NCI-H1092 (cell line): ENCODE measurements around the gene OR8S1.
A peak's percentile ranks its signal among the peaks of the same experiment; 100 is the strongest.
"Not testable (repeated sequence)": the region's sequence is repeated elsewhere in the genome, so short reads cannot be mapped to it uniquely, and the experiment has no call there.

Experiments
- DNase-seq: peaks from one replicate; lab custom pipeline; 2025; lab: John Stamatoyannopoulos, UW

Gene OR8S1, protein sequence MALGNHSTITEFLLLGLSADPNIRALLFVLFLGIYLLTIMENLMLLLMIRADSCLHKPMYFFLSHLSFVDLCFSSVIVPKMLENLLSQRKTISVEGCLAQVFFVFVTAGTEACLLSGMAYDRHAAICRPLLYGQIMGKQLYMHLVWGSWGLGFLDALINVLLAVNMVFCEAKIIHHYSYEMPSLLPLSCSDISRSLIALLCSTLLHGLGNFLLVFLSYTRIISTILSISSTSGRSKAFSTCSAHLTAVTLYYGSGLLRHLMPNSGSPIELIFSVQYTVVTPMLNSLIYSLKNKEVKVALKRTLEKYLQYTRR

GRCh38 chr12:48525332-48525731 lies at the start of gene OR8S1:
TSS of gene OR8S1 (plus strand) at chr12:48525632. CDS start at chr12:48525632, 0 bp downstream.
- no peak for DNase-seq

DNA sequence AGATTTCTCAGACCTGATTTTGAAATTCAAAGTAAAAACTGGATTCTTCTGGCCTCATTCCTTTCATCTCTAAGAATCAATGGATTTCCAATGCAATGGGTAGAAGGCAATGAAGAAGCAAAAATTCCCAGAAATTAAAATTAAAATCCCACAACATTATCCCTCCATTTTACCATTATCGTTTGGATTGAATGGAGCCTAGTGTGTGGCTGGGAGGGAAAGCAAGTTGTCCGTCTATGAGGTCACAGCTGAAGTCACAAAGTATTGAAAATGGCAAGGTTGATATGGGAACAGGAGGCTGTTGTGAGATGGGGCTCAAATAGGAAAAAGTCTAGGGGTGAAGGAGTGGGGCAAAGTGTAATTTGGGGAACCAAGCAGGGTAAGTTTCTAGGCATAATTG lies 43.2 kb upstream of the OR8S1 start, which contains the start of gene C12orf54:
C12orf54 (plus strand) TSS at position 301 of the 400 bp plus-strand sequence. CDS start 799 bp downstream, outside the sequence.
- no peak for DNase-seq

DNA sequence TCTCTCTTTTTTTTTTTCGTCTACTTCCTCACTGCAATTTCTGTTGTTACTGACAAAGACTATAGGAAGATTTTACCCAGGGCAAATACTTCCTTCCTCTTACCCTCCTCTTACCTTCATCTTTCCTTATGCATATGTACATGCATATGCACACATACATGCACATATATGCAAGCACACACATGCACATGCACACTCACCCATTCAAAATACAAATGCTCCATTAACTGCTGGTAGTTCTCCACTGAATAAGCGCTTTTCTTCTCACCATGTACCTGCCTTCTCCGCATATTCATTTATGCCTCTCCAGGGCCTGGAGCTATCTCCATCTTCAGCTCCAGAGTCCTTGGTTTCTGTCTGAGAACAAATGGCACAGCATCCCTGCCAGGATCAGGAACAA lies 42.5 kb upstream of the OR8S1 start:
- no peak for DNase-seq

- DNase-seq: no peak
These were observed 39.2 kb upstream of the OR8S1 start for GRCh38 chr12:48486261-48486660.

DNA sequence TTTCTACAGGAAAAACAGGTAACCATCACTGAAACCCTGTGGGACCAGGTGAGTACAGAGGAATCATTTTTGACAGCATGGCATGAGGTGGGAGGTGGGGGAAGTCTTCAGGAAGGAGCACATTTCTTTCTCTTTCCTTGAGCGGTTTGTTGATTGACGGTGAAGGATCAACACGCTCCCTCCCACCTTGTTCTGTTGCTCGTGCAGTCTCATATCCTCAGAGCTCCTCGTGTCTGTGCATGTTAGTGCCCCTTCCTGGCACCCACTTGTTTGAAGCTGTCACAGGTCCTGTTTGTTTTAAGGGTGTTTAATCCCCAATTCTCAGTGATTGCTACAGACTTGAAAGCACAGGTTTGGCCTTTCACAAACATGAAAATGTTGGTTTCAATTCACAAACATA lies 38.8 kb upstream of the OR8S1 start:
- DNase-seq: no peak

DNA sequence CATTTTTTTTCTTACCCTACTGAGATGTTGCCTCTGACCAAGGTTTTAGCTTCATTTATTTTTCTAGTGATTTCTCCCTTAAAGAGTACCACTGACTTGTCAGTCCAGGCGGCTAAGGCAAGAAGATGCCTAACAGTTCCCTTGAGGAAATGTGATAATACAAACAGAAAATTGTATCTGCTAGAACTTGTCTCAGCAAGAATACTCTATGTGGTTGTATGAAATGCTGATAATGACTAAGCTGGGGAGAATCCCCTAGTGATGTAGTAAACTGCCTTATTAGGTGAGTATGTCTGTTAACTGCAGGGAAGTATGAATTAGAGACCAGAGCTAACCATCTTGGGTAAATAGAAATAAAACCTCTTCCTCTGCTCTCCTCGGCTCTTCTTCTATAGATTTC lies 36.4 kb upstream of the OR8S1 start:
- DNase-seq: no peak

DNA sequence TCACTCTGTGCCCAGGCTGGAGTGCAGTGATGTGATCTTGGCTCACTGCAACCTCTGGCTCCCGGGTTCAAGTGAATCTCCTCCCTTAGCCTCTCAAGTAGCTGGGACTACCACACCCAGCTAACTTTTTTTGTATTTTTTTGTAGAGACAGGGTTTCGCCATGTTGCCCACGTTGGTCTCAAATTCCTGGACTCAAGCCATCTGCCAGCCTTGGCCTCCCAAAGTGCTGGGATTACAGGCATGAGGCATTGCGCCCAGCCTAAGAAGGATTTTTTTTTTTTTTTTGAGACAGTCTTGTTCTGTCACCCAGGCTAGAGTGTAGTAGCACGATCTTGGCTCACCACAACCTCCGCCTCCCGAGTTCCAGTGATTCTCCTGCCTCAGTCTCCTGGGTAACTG lies 36.0 kb upstream of the OR8S1 start:
- not testable (repeated sequence) for DNase-seq

GRCh38 chr12:48500281-48500680 lies 25.2 kb upstream of the OR8S1 start:
- DNase-seq: not testable (repeated sequence)

GRCh38 chr12:48506836-48507235 lies 18.6 kb upstream of the OR8S1 start:
- DNase-seq: not testable (repeated sequence)

GRCh38 chr12:48508987-48509386 lies 16.4 kb upstream of the OR8S1 start:
- no peak for DNase-seq

DNA sequence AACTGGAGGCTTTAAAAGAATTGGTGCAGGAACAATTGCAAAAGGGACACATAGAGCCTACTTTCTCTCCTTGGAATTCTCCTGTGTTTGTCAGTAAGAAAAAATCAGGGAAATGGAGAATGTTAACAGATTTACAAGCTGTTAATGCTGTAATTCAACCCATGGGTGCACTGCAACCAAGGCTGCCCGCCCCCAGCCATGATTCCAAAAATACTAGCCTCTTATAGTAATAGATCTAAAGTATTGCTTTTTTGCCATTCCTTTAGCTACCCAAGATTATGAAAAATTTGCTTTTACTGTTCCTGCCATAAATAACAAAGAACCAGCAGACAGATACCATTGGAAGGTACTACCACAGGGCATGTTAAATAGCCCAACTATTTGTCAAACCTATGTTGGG lies 15.3 kb upstream of the OR8S1 start:
- DNase-seq: no peak

DNA sequence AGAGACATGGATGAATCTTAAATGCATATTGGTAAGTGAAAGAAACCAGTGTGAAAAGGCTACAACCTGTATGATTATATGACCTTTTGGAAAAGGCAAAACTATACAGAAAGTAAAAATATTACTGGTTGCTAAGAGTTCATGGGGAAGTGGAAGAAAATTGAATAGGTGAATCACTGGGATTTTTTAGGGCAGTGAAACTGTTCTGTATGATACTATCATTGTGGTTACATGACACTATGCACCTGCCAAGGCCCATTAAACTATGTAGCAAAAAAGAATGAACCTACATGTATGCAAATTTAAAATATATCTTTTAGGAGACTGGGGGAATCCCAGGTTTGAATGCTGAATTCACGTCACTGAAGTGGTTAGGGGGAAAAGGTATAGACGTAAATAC lies 12.6 kb upstream of the OR8S1 start:
- DNase-seq: no peak

DNA sequence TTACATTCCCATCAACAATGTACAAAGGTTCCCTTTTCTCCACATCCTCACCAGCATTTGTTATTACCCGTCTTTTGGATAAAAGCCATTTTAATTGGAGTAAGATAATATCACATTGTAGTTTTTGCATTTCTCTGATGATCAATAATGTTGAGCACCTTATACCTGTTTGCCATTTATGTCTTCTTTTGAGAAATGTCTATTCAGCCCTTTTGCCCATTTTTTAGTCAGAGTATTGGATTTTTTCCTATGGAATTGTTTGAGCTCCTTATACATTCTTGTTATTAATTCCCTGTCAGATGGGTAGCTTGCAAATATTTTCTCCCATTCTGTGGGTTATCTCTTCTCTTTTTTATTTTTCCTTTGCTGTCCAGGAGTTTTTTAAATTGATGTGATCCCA lies 10.7 kb upstream of the OR8S1 start:
- DNase-seq: no peak

- not testable (repeated sequence) for DNase-seq
These were observed 5.1 kb upstream of the OR8S1 start for GRCh38 chr12:48520381-48520780.

GRCh38 chr12:48527891-48528670 lies 2.6 kb downstream of the OR8S1 start:
- DNase-seq: no peak

DNA sequence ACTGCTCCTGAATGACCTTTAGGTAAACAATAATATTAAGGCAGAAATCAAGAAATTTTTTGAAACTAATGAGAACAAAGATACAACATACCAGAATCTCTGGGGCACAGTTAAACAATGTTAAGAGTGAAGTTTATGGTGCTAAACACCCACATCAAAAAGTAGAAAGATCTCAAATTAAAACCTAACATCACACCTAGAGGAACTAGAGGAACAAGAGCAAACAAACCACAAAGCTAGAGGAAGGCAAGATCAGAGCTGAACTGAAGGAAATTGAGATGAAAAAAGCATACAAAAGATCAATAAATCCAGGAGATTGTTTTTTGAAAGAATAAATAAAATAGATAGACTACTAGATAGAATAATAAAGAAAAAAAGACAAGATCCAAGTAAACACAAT lies 7.2 kb downstream of the OR8S1 start:
- DNase-seq: no peak

DNA sequence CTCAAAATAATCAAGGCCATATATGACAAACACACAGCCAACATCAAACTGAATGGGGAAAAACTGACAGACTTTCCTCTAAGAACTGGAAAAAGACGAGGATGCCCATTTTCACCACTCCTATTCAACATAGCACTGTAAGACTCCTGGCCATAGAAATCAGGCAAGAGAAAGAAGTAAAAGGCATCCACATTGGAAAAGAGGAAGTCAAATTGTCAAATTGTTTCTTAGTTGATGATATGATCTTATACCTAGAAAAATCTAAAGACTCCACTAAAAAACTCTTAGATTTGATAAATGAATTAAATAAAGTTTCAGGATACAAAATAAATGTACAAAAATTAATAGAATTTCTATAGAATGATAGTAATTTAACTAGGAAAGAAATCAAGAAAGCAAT lies 11.2 kb downstream of the OR8S1 start:
- no peak for DNase-seq

- DNase-seq: peak; percentile 31
These were observed 17.0 kb downstream of the OR8S1 start for GRCh38 chr12:48542300-48542928.

GRCh38 chr12:48545833-48546469 lies 20.5 kb downstream of the OR8S1 start:
- DNase-seq: no peak

DNA sequence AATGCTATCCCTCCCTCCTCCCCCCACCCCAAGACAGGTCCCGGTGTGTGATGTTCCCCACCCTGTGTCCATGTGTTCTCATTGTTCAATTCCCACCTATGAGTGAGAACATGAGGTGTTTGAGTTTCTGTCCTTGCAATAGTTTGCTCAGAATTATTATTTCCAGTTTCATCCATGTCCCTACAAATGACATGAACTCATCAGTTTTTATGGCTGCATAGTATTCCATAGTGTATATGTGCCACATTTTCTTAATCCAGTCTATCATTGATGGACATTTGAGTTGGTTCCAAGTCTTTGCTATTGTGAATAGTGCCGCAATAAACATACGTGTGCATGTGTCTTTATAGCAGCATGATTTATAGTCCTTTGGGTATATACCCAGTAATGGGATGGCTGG lies 21.6 kb downstream of the OR8S1 start:
- DNase-seq: not testable (repeated sequence)

DNA sequence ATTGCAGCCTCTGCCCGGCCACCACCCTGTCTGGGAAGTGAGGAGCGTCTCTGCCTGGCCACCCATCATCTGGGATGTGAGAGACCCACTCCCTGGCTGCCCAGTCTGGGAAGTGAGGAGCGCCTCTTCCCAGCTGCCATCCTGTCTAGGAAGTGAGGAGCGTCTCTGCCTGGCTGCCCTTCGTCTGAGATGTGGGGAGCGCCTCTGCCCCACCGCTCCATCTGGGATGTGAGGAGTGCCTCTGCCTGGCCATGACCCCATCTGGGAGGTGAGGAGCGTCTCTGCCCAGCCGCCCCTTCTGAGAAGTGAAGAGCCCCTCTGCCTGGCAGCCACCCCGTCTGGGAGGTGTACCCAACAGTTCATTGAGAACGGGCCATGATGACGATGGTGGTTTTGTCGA lies 26.2 kb downstream of the OR8S1 start:
- not testable (repeated sequence) for DNase-seq

GRCh38 chr12:48553666-48554343 lies 28.4 kb downstream of the OR8S1 start:
- DNase-seq: not testable (repeated sequence)
